GM12878 (cell line): Measurements from ENCODE around the gene KIF6. TPM values are rescaled to one million over a fixed set of nuclear protein-coding genes. Genes with fewer than 3 reads are reported as not detected.

ENCODE experiments used
- ATAC-seq: fragments of 200-7000 bp; cut with Tn5 transposase; 3 replicates; pipeline ENCODE4 v1.9.1; 2020; ENCODE audit warnings: mild to moderate bottlenecking, moderate library complexity
- BruUV-seq: library from RNA; stranded (reverse); fragments of 400-500 nt; replicated peaks from 2 replicates; lab custom pipeline; 2021; lab: Mats Ljungman, UMichigan
- CTCF ChIA-PET: fragments of 300-600 bp; sonication (Branson Sonifier 250); formaldehyde crosslinking; extraction: SDS; loops from one replicate; lab custom pipeline; 2021; ENCODE audit warnings: inconsistent platforms; lab: Yijun Ruan, JAX
- POLR2A ChIA-PET: fragments of 350-600 bp; formaldehyde crosslinking; extraction: SDS; loops from one replicate; lab custom pipeline; 2021; ENCODE audit warnings: inconsistent platforms; lab: Charles Lee
- RAD21 ChIA-PET: fragments of 300-600 bp; sonication (Branson Sonifier 250); formaldehyde crosslinking; loops from one replicate; lab custom pipeline; 2023; ENCODE audit warnings: antibody characterized with exemption; ENCODE audit not compliant: unreplicated experiment; lab: Charles Lee
- SMC1A ChIA-PET: fragments of 300-600 bp; sonication (Branson Sonifier 250); formaldehyde crosslinking; loops from one replicate; lab custom pipeline; 2023; ENCODE audit not compliant: unreplicated experiment, uncharacterized antibody; lab: Charles Lee
- DNase-seq: peaks from one replicate; pipeline ENCODE4 v3.0.0-alpha.2; 2011; ENCODE audit warnings: low read depth, low spot score
- FAIRE-seq: peaks from 3 replicates; lab custom pipeline; 2011; peaks lifted over from hg19 to GRCh38; lab: Jason Lieb, UNC
- H2AFZ ChIP-seq: 2 replicates; pipeline ENCODE4 v1.6.0; 2011; ENCODE audit warnings: low read depth, low read length, control low read depth; ENCODE audit not compliant: control insufficient read depth
- H3K27ac ChIP-seq: 2 replicates; pipeline ENCODE4 v1.5.1; 2011; ENCODE audit warnings: control low read depth; ENCODE audit not compliant: control insufficient read depth, insufficient read depth
- H3K27me3 ChIP-seq, 2 experiments: replicated peaks in 1 of 2; 2 replicates each; pipeline versions ENCODE4 v1.6.0 to v1.6.1; 2011; ENCODE audit warnings: low read length in 1 of 2; ENCODE audit not compliant: control insufficient read depth in 2 of 2, insufficient read depth in 2 of 2
- H3K36me3 ChIP-seq, 2 experiments: 2 replicates each; pipeline ENCODE4 v1.5.1; 2011; ENCODE audit warnings: low read length in 1 of 2; ENCODE audit not compliant: control insufficient read depth in 2 of 2, insufficient read depth in 2 of 2
- H3K4me1 ChIP-seq: 2 replicates; pipeline ENCODE4 v1.6.1; 2011; ENCODE audit warnings: mild to moderate bottlenecking, low read length, moderate library complexity, mixed read lengths; ENCODE audit not compliant: control insufficient read depth, insufficient read depth
- H3K4me2 ChIP-seq: 2 replicates; pipeline ENCODE4 v1.6.0; 2011; ENCODE audit warnings: control low read depth; ENCODE audit not compliant: control insufficient read depth, insufficient read depth
- H3K4me3 ChIP-seq: fragments of 200-600 bp; sonication (generic); 2 replicates; pipeline ENCODE4 v1.5.1; 2016
- H3K79me2 ChIP-seq: 2 replicates; pipeline ENCODE4 v1.6.0; 2011; ENCODE audit warnings: low read length; ENCODE audit not compliant: control insufficient read depth, insufficient read depth
- H3K9ac ChIP-seq: 2 replicates; pipeline ENCODE4 v1.8.0; 2011; ENCODE audit warnings: low read length, control low read depth, mixed read lengths; ENCODE audit not compliant: control insufficient read depth, insufficient read depth
- H3K9me3 ChIP-seq: replicated peaks from 3 replicates; pipeline ENCODE4 v1.5.1; 2011; ENCODE audit warnings: mild to moderate bottlenecking, low read length; ENCODE audit not compliant: control insufficient read depth, insufficient read depth
- H4K20me1 ChIP-seq: 2 replicates; pipeline ENCODE4 v1.6.0; 2011; ENCODE audit not compliant: control insufficient read depth, insufficient read depth
- BCL11A ChIP-seq: IDR thresholded peaks from 2 replicates; pipeline ENCODE4 v1.6.1; 2011; ENCODE audit warnings: low read depth, low read length
- BHLHE40 ChIP-seq, 2 experiments: fragments of 450-650 bp in 1 of 2; IDR thresholded peaks; 2 replicates each; pipeline ENCODE4 v1.6.1; 2011 to 2017; ENCODE audit warnings: low read depth in 2 of 2, borderline replicate concordance in 1 of 2, improper control_type of control experiment in 1 of 2, low read length in 1 of 2, mild to moderate bottlenecking in 1 of 2
- CHD2 ChIP-seq: IDR thresholded peaks from 2 replicates; pipeline ENCODE4 v1.6.1; 2011; ENCODE audit warnings: low read depth, low read length, improper control_type of control experiment, borderline replicate concordance
- CUX1 ChIP-seq: IDR thresholded peaks from 2 replicates; pipeline ENCODE4 v1.6.1; 2012; ENCODE audit warnings: improper control_type of control experiment, low read depth, low read length; ENCODE audit not compliant: insufficient replicate concordance
- GABPA ChIP-seq: IDR thresholded peaks from 2 replicates; pipeline ENCODE4 v1.6.1; 2014; ENCODE audit warnings: antibody characterized with exemption, low read depth, mild to moderate bottlenecking, inconsistent platforms
- KDM1A ChIP-seq: fragments of 200-600 bp; sonication (generic); IDR thresholded peaks from 2 replicates; pipeline ENCODE4 v1.6.1; 2016; ENCODE audit warnings: borderline replicate concordance
- NFYA ChIP-seq: IDR thresholded peaks from 2 replicates; pipeline ENCODE4 v1.6.1; 2011; ENCODE audit warnings: low read depth, mild to moderate bottlenecking, low read length, improper control_type of control experiment, borderline replicate concordance
- NFYB ChIP-seq: IDR thresholded peaks from 2 replicates; pipeline ENCODE4 v1.6.1; 2011; ENCODE audit warnings: low read depth, mild to moderate bottlenecking, low read length, improper control_type of control experiment, moderate library complexity; ENCODE audit not compliant: insufficient read depth
- POLR2A ChIP-seq: IDR thresholded peaks from 2 replicates; pipeline ENCODE4 v1.6.1; 2011; ENCODE audit warnings: low read depth, mild to moderate bottlenecking, low read length
- POLR2AphosphoS2 ChIP-seq: IDR thresholded peaks from 2 replicates; pipeline ENCODE4 v1.6.1; 2011; ENCODE audit warnings: low read depth, mild to moderate bottlenecking, low read length, improper control_type of control experiment, moderate library complexity
- RB1 ChIP-seq: fragments of 450-650 bp; formaldehyde crosslinking; IDR thresholded peaks from 2 replicates; pipeline ENCODE4 v1.6.1; 2017; ENCODE audit warnings: mild to moderate bottlenecking, borderline replicate concordance
- RELA ChIP-seq: fragments of 450-650 bp; IDR thresholded peaks from 2 replicates; pipeline ENCODE4 v1.8.0; 2014; ENCODE audit warnings: borderline replicate concordance; ENCODE audit not compliant: partially characterized antibody
- SP1 ChIP-seq: IDR thresholded peaks from one replicate; pipeline ENCODE4 v1.6.1; 2011; ENCODE audit warnings: low read depth, low read length
- ZNF274 ChIP-seq: IDR thresholded peaks from one replicate; pipeline ENCODE4 v1.8.0; 2011; ENCODE audit not compliant: insufficient read length, insufficient read depth
- ZNF384 ChIP-seq: IDR thresholded peaks from 2 replicates; pipeline ENCODE4 v1.6.1; 2012; ENCODE audit warnings: low read depth, mild to moderate bottlenecking, low read length, improper control_type of control experiment, borderline replicate concordance
- WGBS: methylation state at CpG from one replicate; pipeline ENCODE4 v1.1.6; 2016; ENCODE audit warnings: low lambda C conversion rate; ENCODE audit not compliant: insufficient replicate concordance, insufficient coverage; ENCODE audit errors: missing lambda C conversion rate; 5-methylcytosine and 5-hydroxymethylcytosine counted together
- in situ Hi-C: fragments of 300-500 bp; cut with MboI; formaldehyde crosslinking; loops from 9 replicates; pipeline ENCODE4 v1.14.3; 2018; ENCODE audit warnings: mixed read lengths
- intact Hi-C: fragments of 100-400 bp; cut with micrococcal nuclease; formaldehyde crosslinking; loops from one replicate; pipeline ENCODE4 v1.14.2; 2022; ENCODE audit not compliant: unreplicated experiment
- polyA plus RNA-seq, 11 experiments: library from polyadenylated mRNA; depleted of rRNA in 4 of 11; unstranded in 6 of 11; stranded (reverse) in 5 of 11; fragments of >200 nt; fragmentation: Nextera tagmentation in 4 of 11; fragmentation: Illumina TruSeq in 1 of 11; extraction: Ambion mirVana in 4 of 11; extraction: Trizol in 1 of 11; gene quantifications; 1 replicate in 1 of 11; 2 replicates in 10 of 11; pipeline versions ENCODE4 v1.2.1 to v1.2.3, GENCODE V29; 2011 to 2016; ENCODE audit warnings: inconsistent platforms in 2 of 11, missing spikeins in 2 of 11, low read depth in 1 of 11
- total RNA-seq, 4 experiments: library from RNA; depleted of rRNA in 3 of 4; stranded (reverse); fragments of >200 nt in 3 of 4; fragmentation: Illumina TruSeq in 1 of 4; extraction: Trizol in 1 of 4; gene quantifications; 2 replicates each; pipeline versions ENCODE4 v1.2.1 to v1.2.3, GENCODE V29; 2013 to 2021

KIF6 gene
- total and polyA plus RNA-seq, 10 of the 15 experiments (the other 5 are each of a cell fraction or from before 2014, with no cell fraction given): 0.09 to 1.0 (median 0.28) TPM

- ATAC-seq (no peak), DNase-seq (no peak), FAIRE-seq (no peak)
- ChIA-PET CTCF (interaction anchor here (0.7 to 2.1 kb wide), 3 partner anchors 10 to 38 kb away, joined by 3 to 8 read pairs (median 4); no protein-coding TSS in a partner anchor), SMC1A (interaction anchor here (0.6 to 3.8 kb wide), 10 partner anchors 10 to 175 kb away, joined by 3 to 24 read pairs (median 5); no protein-coding TSS in a partner anchor), POLR2A (interaction anchor here (1.5 kb wide), 1 partner anchor 15 kb away, joined by 5 read pairs; no protein-coding TSS in a partner anchor), RAD21 (no interaction called here)
- no peak overlapping the region for H3K27ac ChIP-seq
- no peaks in the 10 kb centered on the region for H3K9me3 ChIP-seq
- no peaks in the 10 kb centered on the region for H4K20me1 ChIP-seq
- BruUV-seq: no TSS peak
- H3K36me3 ChIP-seq: no peaks in the 10 kb centered on the region
- H3K4me2 ChIP-seq: no peak overlapping the region
- H3K9ac ChIP-seq: no peak overlapping the region
- WGBS: 18% methylated on average over 2 of the region's 2 CpGs
- TF ChIP-seq RELA (no peak), RB1 (no peak), ZNF274 (no peak), NFYA (no peak), BCL11A (no peak), POLR2A (no peak), KDM1A (no peak), POLR2AphosphoS2 (no peak), SP1 (no peak), NFYB (no peak), ZNF384 (no peak), CUX1 (no peak), BHLHE40 (IDR thresholded peaks at IDR 0.05; ENCODE audit: borderline replicate concordance in 1 of 2, low read depth in 2 of 2, low read length in 1 of 2) (no peak), GABPA (no peak), CHD2 (no peak)
- no peaks in the 10 kb centered on the region; a peak in 1 of 4 replicates for H3K27me3 ChIP-seq
- intact Hi-C loops (no loop called here), in situ Hi-C loops (no loop called here)
- H3K4me1 ChIP-seq: no peaks in the 10 kb centered on the region
- H2AFZ ChIP-seq: no peak overlapping the region
- no peaks in the 10 kb centered on the region for H3K79me2 ChIP-seq
- no peak overlapping the region for H3K4me3 ChIP-seq
Measured at GRCh38 chr6:39594285-39594684, 130.9 kb downstream of the KIF6 start.
